ENCODE results near the gene MYPN.
"Not testable (repeated sequence)": the region's sequence is repeated elsewhere in the genome, so short reads cannot be mapped to it uniquely, and the experiment has no call there.

Gene MYPN

GRCh38 chr10:68195776-68196175, 86.5 kb downstream of the MYPN start:
- intact Hi-C loops (cut with DNase I): not testable (repeated sequence)

GRCh38 chr10:68196701-68197100, 87.4 kb downstream of the MYPN start:
- DNase-seq: no peak
- intact Hi-C loops (cut with DNase I): no loop called here

More at GRCh38 chr10:68195776-68196175, 86.5 kb downstream of the MYPN start:
- not testable (repeated sequence) for DNase-seq

- intact Hi-C loops (cut with DNase I): no loop called here
- no peak for DNase-seq
Measured at GRCh38 chr10:68202960-68203353, 93.7 kb downstream of the MYPN start.

- peak; percentile 14 to 82 (median 62) for DNase-seq
Measured at GRCh38 chr10:68208424-68209042, 99.2 kb downstream of the MYPN start.

GRCh38 chr10:68211669-68212068, 102.4 kb downstream of the MYPN start:
- no peak for DNase-seq
- intact Hi-C loops (cut with DNase I): no loop called here

More at GRCh38 chr10:68208424-68209042, 99.2 kb downstream of the MYPN start:
- intact Hi-C loops (cut with DNase I): no loop called here

GRCh38 chr10:68212721-68213352, 103.5 kb downstream of the MYPN start:
- DNase-seq: peak in 3 of 42 donors; percentile 3 to 37 (median 7)
- intact Hi-C loops (cut with DNase I): no loop called here

- no peak for DNase-seq
- intact Hi-C loops (cut with DNase I): no loop called here
Measured at GRCh38 chr10:68218786-68219185, 109.5 kb downstream of the MYPN start.

- intact Hi-C loops (cut with DNase I): no loop called here
- no peak for DNase-seq
Measured at GRCh38 chr10:68221196-68221595, 111.9 kb downstream of the MYPN start.

GRCh38 chr10:68222391-68222790, 113.1 kb downstream of the MYPN start:
- intact Hi-C loops (cut with DNase I): no loop called here
- no peak for DNase-seq

- DNase-seq: no peak
- intact Hi-C loops (cut with DNase I): no loop called here
Measured at GRCh38 chr10:68223535-68224165, 114.4 kb downstream of the MYPN start.

GRCh38 chr10:68224810-68225209, 115.5 kb downstream of the MYPN start:
- DNase-seq: no peak
- intact Hi-C loops (cut with DNase I): no loop called here

GRCh38 chr10:68230268-68230667, 121.0 kb downstream of the MYPN start:
- intact Hi-C loops (cut with DNase I): loop anchor here (5.0 to 10.0 kb wide), 2 partner anchors 75 to 153 kb away; partner anchors contain the start of gene HERC4
- no peak for DNase-seq

- intact Hi-C loops (cut with DNase I): loop anchor here (5.0 to 10.0 kb wide), 2 partner anchors 74 to 154 kb away; partner anchors contain the start of gene HERC4
- peak; percentile 39 to 87 (median 73) for DNase-seq
Measured at GRCh38 chr10:68231106-68231816, 122.0 kb downstream of the MYPN start.

GRCh38 chr10:68231817-68232251, 122.5 kb downstream of the MYPN start, which contains the start of gene ATOH7:
Gene ATOH7 (minus strand): TSS chr10:68232113. CDS start chr10:68231677, 436 bp downstream.
- intact Hi-C loops (cut with DNase I): loop anchor here (5.0 to 10.0 kb wide), 2 partner anchors 73 to 155 kb away; partner anchors contain the start of gene HERC4
- DNase-seq: peak; percentile 15 to 82 (median 56)

- DNase-seq: no peak
- intact Hi-C loops (cut with DNase I): loop anchor here (5.0 to 10.0 kb wide), 2 partner anchors 72 to 156 kb away; partner anchors contain the start of gene HERC4
Measured at GRCh38 chr10:68233046-68233445, 123.8 kb downstream of the MYPN start.

- intact Hi-C loops (cut with DNase I): loop anchor here (10.0 kb wide), 1 partner anchor 70 kb away; no protein-coding TSS in a partner anchor
- peak in 3 of 42 donors; percentile 6 to 19 (median 15) for DNase-seq
Measured at GRCh38 chr10:68235111-68235510, 125.8 kb downstream of the MYPN start.

GRCh38 chr10:68235581-68235980, 126.3 kb downstream of the MYPN start:
- intact Hi-C loops (cut with DNase I): loop anchor here (10.0 kb wide), 1 partner anchor 69 kb away; no protein-coding TSS in a partner anchor
- no peak for DNase-seq

- DNase-seq: no peak
- intact Hi-C loops (cut with DNase I): loop anchor here (10.0 kb wide), 1 partner anchor 68 kb away; no protein-coding TSS in a partner anchor
Measured at GRCh38 chr10:68237173-68237572, 127.9 kb downstream of the MYPN start.

- intact Hi-C loops (cut with DNase I): loop anchor here (10.0 kb wide), 1 partner anchor 66 kb away; no protein-coding TSS in a partner anchor
Measured at GRCh38 chr10:68238371-68238770, 129.1 kb downstream of the MYPN start.

More at GRCh38 chr10:68238371-68238770, 129.1 kb downstream of the MYPN start:
- no peak for DNase-seq

All from head of caudate nucleus (tissue), 42 donors.